Measurements from ENCODE around the gene CNGB1. TPM values are rescaled to one million over a fixed set of nuclear protein-coding genes. Genes with fewer than 3 reads are reported as not detected.
A peak's percentile ranks its signal among the peaks of the same experiment; 100 is the strongest.
"Not testable (repeated sequence)": the region's sequence is repeated elsewhere in the genome, so short reads cannot be mapped to it uniquely, and the experiment has no call there.

CNGB1 gene
- total and polyA plus RNA-seq, 4 donors, result not detected

DNA sequence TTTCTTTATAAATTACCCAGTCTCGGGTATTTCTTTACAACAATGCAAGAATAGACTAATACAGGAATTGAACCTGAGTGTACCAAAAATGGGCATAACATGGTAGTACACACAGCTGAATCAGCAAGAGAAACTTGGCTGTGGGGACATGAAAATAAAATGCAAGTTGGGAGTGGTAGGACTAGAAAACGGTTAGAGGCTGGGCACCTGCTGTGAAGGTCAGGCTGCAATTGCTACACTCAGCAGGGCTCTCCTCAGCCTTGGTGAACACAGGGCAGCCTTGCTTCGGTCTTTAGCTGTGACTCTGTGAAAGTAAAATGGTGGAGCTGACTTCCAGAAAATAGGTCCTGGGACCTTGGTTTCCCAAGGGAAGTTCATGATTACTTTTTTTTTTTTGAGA, 45.6 kb downstream of the CNGB1 start:
- no peak overlapping the region for H3K4me3 ChIP-seq (ENCODE audit: low read length in 2 of 2)
- H3K4me1 ChIP-seq (ENCODE audit: control insufficient read depth in 1 of 2, insufficient read depth in 2 of 2, low read length in 2 of 2), result no peaks in the 10 kb centered on the region
- H3K27ac ChIP-seq (ENCODE audit: low read depth in 1 of 2, low read length in 2 of 2), result no peak overlapping the region
- H3K27me3 ChIP-seq (ENCODE audit: control insufficient read depth in 1 of 2, insufficient read depth in 2 of 2, low read length in 1 of 2), result no peaks in the 10 kb centered on the region
- no peaks in the 10 kb centered on the region for H3K36me3 ChIP-seq (ENCODE audit: control insufficient read depth in 1 of 2, insufficient read depth in 2 of 2, low read length in 1 of 2)
- H3K9me3 ChIP-seq (ENCODE audit: control insufficient read depth, low read length), result no peaks in the 10 kb centered on the region
- no peak for DNase-seq
- no peak for ATAC-seq (ENCODE audit: low FRiP score)
- WGBS, 2 donors, result 63 to 67% methylated on average over 3 of the region's 3 CpGs
- intact Hi-C loops (cut with DNase I), result no loop called here

GRCh38 chr16:57924514-57924913, 46.4 kb downstream of the CNGB1 start:
- Histone ChIP-seq H3K9me3 (ENCODE audit: control insufficient read depth, low read length) (no peaks in the 10 kb centered on the region), H3K36me3 (ENCODE audit: control insufficient read depth in 1 of 2, insufficient read depth in 2 of 2, low read length in 1 of 2) (no peaks in the 10 kb centered on the region), H3K4me1 (ENCODE audit: control insufficient read depth in 1 of 2, insufficient read depth in 2 of 2, low read length in 2 of 2) (no peaks in the 10 kb centered on the region), H3K27ac (ENCODE audit: low read depth in 1 of 2, low read length in 2 of 2) (no peak overlapping the region), H3K4me3 (ENCODE audit: low read length in 2 of 2) (no peak overlapping the region), H3K27me3 (ENCODE audit: control insufficient read depth in 1 of 2, insufficient read depth in 2 of 2, low read length in 1 of 2) (no peaks in the 10 kb centered on the region)
- WGBS, 2 donors, result 80 to 86% methylated on average over 6 of the region's 6 CpGs
- intact Hi-C loops (cut with DNase I), result no loop called here
- ATAC-seq (ENCODE audit: low FRiP score), result no peak
- no peak for DNase-seq

GRCh38 chr16:57923841-57924240, 47.1 kb downstream of the CNGB1 start:
- WGBS, 2 donors, result 96 to 98% methylated on average over 2 of the region's 2 CpGs
- intact Hi-C loops (cut with DNase I), result no loop called here

GRCh38 chr16:57923418-57923817, 47.5 kb downstream of the CNGB1 start:
- Histone ChIP-seq H3K27ac (ENCODE audit: low read depth in 1 of 2, low read length in 2 of 2) (no peak overlapping the region), H3K4me3 (ENCODE audit: low read length in 2 of 2) (no peak overlapping the region), H3K9me3 (ENCODE audit: control insufficient read depth, low read length) (no peaks in the 10 kb centered on the region), H3K27me3 (ENCODE audit: control insufficient read depth in 1 of 2, insufficient read depth in 2 of 2, low read length in 1 of 2) (no peaks in the 10 kb centered on the region), H3K4me1 (ENCODE audit: control insufficient read depth in 1 of 2, insufficient read depth in 2 of 2, low read length in 2 of 2) (no peaks in the 10 kb centered on the region), H3K36me3 (ENCODE audit: control insufficient read depth in 1 of 2, insufficient read depth in 2 of 2, low read length in 1 of 2) (no peaks in the 10 kb centered on the region)
- intact Hi-C loops (cut with DNase I), result no loop called here
- DNase-seq (no peak), ATAC-seq (ENCODE audit: low FRiP score) (no peak)
- WGBS, 2 donors, result 87 to 100% methylated on average over 2 of the region's 2 CpGs

More at GRCh38 chr16:57923841-57924240, 47.1 kb downstream of the CNGB1 start:
- H3K4me1 ChIP-seq (ENCODE audit: control insufficient read depth in 1 of 2, insufficient read depth in 2 of 2, low read length in 2 of 2), result no peaks in the 10 kb centered on the region
- H3K4me3 ChIP-seq (ENCODE audit: low read length in 2 of 2), result no peak overlapping the region
- DNase-seq (no peak), ATAC-seq (ENCODE audit: low FRiP score) (no peak)
- H3K27ac ChIP-seq (ENCODE audit: low read depth in 1 of 2, low read length in 2 of 2), result no peak overlapping the region
- no peaks in the 10 kb centered on the region for H3K36me3 ChIP-seq (ENCODE audit: control insufficient read depth in 1 of 2, insufficient read depth in 2 of 2, low read length in 1 of 2)
- H3K27me3 ChIP-seq (ENCODE audit: control insufficient read depth in 1 of 2, insufficient read depth in 2 of 2, low read length in 1 of 2), result no peaks in the 10 kb centered on the region
- no peaks in the 10 kb centered on the region for H3K9me3 ChIP-seq (ENCODE audit: control insufficient read depth, low read length)

DNA sequence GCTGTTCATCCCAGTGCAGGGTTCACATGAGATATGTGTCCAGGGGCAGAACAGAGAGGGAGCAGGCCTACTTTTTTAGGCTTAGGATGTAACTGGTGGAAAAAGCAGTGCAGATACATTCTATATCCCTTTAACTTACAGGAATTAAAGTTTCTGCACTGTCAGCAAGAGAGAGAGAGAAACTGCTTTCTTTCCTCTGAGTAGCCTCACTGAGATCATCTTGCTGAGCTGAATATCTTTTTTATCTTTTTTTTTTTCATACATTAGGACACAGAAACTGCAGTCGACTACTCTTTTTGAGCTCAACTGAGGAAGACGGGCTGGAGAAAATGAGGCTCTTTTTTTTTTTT, 50.1 kb downstream of the CNGB1 start:
- 77 to 86% methylated on average over 2 of the region's 2 CpGs for WGBS, 2 donors
- Histone ChIP-seq H3K9me3 (ENCODE audit: control insufficient read depth, low read length) (no peaks in the 10 kb centered on the region), H3K4me3 (ENCODE audit: low read length in 2 of 2) (no peak overlapping the region), H3K27ac (ENCODE audit: low read depth in 1 of 2, low read length in 2 of 2) (no peak overlapping the region), H3K36me3 (ENCODE audit: control insufficient read depth in 1 of 2, insufficient read depth in 2 of 2, low read length in 1 of 2) (no peaks in the 10 kb centered on the region), H3K27me3 (ENCODE audit: control insufficient read depth in 1 of 2, insufficient read depth in 2 of 2, low read length in 1 of 2) (no peaks in the 10 kb centered on the region), H3K4me1 (ENCODE audit: control insufficient read depth in 1 of 2, insufficient read depth in 2 of 2, low read length in 2 of 2) (no peaks in the 10 kb centered on the region)
- ATAC-seq (ENCODE audit: low FRiP score) (no peak), DNase-seq (no peak)
- intact Hi-C loops (cut with DNase I), result no loop called here

DNA sequence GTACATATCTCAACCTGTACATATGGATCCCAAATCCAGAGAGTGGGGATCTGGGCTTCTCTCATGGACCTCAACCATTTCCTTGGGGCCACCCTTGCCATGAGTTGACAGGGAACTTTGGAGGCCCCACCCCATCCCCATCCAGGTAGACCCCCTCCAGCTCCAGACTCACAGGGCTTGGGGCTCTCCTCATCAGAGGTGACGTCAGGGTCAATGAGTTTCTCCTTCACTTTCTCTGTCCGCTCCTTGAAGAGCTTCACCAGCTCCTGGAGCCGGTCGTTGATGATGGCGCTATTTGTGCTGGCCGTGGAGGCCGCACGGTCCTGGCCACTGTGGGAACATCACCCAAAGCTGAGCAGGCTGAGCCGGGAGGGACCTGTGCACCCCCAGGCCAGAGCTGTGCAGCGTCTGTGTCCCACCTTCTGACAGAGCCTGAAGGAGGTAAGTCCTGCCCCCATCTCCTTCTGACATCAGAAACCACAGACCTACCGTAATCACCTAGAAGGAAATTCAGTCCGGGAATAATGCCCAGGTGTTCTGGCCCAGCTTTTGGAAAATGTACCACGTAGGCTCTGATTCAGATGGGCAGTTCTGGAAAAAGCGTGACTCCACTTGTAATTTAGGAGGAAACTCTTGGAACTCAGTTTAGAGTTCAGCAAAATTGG, 50.6 kb downstream of the CNGB1 start:
- ATAC-seq (ENCODE audit: low FRiP score) (peak; percentile 23), DNase-seq (no peak)
- intact Hi-C loops (cut with DNase I), result no loop called here
- no peaks in the 10 kb centered on the region for H3K36me3 ChIP-seq (ENCODE audit: control insufficient read depth in 1 of 2, insufficient read depth in 2 of 2, low read length in 1 of 2)
- H3K27ac ChIP-seq (ENCODE audit: low read depth in 1 of 2, low read length in 2 of 2), result no peak overlapping the region
- H3K27me3 ChIP-seq (ENCODE audit: control insufficient read depth in 1 of 2, insufficient read depth in 2 of 2, low read length in 1 of 2), result no peaks in the 10 kb centered on the region
- H3K9me3 ChIP-seq (ENCODE audit: control insufficient read depth, low read length), result no peaks in the 10 kb centered on the region
- no peak overlapping the region for H3K4me3 ChIP-seq (ENCODE audit: low read length in 2 of 2)
- 83 to 85% methylated on average over 14 of the region's 14 CpGs for WGBS, 2 donors
- H3K4me1 ChIP-seq (ENCODE audit: control insufficient read depth in 1 of 2, insufficient read depth in 2 of 2, low read length in 2 of 2), result no peaks in the 10 kb centered on the region

DNA sequence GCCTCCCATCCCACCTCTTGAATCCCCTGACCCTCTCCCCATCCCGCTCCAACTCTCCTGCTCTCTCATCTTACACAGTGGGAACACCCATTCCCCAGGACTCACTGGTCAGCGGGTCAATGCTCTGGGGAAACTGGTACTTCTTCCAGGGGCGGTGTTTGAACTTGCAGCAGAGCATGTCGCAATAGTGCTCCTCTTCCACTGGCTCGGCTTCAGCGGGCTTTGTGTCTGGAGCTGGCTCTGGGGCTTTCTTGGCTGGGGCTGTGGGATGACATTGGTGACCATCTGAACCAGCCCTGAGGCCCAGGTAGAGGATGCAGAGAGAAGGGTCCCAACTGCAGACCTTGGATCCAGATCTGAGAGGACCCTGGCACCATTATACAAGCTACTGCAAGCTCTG, 51.9 kb downstream of the CNGB1 start:
- 94 to 96% methylated on average over 6 of the region's 6 CpGs for WGBS, 2 donors
- no peaks in the 10 kb centered on the region for H3K4me1 ChIP-seq (ENCODE audit: control insufficient read depth in 1 of 2, insufficient read depth in 2 of 2, low read length in 2 of 2)
- intact Hi-C loops (cut with DNase I), result no loop called here
- no peak overlapping the region for H3K4me3 ChIP-seq (ENCODE audit: low read length in 2 of 2)
- ATAC-seq (ENCODE audit: low FRiP score) (no peak), DNase-seq (no peak)
- H3K27me3 ChIP-seq (ENCODE audit: control insufficient read depth in 1 of 2, insufficient read depth in 2 of 2, low read length in 1 of 2), result no peaks in the 10 kb centered on the region
- H3K27ac ChIP-seq (ENCODE audit: low read depth in 1 of 2, low read length in 2 of 2), result no peak overlapping the region
- H3K36me3 ChIP-seq (ENCODE audit: control insufficient read depth in 1 of 2, insufficient read depth in 2 of 2, low read length in 1 of 2), result no peaks in the 10 kb centered on the region
- H3K9me3 ChIP-seq (ENCODE audit: control insufficient read depth, low read length), result no peaks in the 10 kb centered on the region

DNA sequence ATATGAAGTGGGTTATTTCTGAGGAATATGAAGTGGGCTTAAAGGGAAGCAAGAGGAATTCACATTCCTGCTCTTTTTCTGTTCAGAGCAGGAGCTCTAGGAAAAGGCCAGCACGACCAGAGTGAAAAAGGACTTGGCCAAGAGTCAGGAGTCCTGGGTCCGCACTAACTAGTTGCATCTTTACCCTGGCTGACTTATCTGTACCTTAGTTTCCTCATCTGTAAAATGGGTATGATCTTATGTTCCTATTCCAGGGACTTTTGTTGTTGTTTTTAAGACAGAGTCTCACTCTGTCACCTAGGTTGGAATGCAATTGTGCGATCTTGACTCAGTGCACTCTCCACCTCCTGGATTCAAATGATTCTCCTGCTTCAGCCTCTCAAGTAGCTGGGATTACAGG, 52.5 kb downstream of the CNGB1 start:
- no peak for ATAC-seq (ENCODE audit: low FRiP score)
- Histone ChIP-seq H3K4me3 (ENCODE audit: low read length in 2 of 2) (no peak overlapping the region), H3K27ac (ENCODE audit: low read depth in 1 of 2, low read length in 2 of 2) (no peak overlapping the region), H3K9me3 (ENCODE audit: control insufficient read depth, low read length) (no peaks in the 10 kb centered on the region), H3K27me3 (ENCODE audit: control insufficient read depth in 1 of 2, insufficient read depth in 2 of 2, low read length in 1 of 2) (no peaks in the 10 kb centered on the region), H3K4me1 (ENCODE audit: control insufficient read depth in 1 of 2, insufficient read depth in 2 of 2, low read length in 2 of 2) (no peaks in the 10 kb centered on the region), H3K36me3 (ENCODE audit: control insufficient read depth in 1 of 2, insufficient read depth in 2 of 2, low read length in 1 of 2) (no peaks in the 10 kb centered on the region)
- intact Hi-C loops (cut with DNase I), result no loop called here
- no peak for DNase-seq
- WGBS, 2 donors, result 76 to 79% methylated on average over 3 of the region's 3 CpGs

DNA sequence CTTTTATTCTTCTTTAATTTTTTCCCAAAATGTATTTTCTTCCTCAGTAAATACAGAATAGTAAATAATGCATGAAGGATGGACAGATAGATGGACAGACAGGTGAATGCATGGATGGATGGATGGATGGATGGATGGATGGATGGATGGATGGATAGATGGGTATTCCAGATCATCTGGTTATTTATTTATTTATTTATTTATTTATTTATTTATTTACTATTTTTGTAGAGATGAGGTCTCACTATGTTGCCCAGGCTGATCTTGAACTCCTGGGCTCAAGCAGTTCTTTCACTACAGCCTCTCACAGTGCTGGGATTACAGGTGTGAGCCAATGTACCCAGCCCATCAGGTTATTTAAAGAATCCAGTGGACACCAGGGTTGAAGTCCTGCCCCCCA, 53.0 kb downstream of the CNGB1 start:
- H3K4me3 ChIP-seq (ENCODE audit: low read length in 2 of 2); H3K9me3 ChIP-seq (ENCODE audit: control insufficient read depth, low read length); H3K4me1 ChIP-seq (ENCODE audit: control insufficient read depth in 1 of 2, insufficient read depth in 2 of 2, low read length in 2 of 2); H3K36me3 ChIP-seq (ENCODE audit: control insufficient read depth in 1 of 2, insufficient read depth in 2 of 2, low read length in 1 of 2); ATAC-seq (ENCODE audit: low FRiP score); DNase-seq; H3K27me3 ChIP-seq (ENCODE audit: control insufficient read depth in 1 of 2, insufficient read depth in 2 of 2, low read length in 1 of 2); intact Hi-C loops (cut with DNase I); H3K27ac ChIP-seq (ENCODE audit: low read depth in 1 of 2, low read length in 2 of 2): not testable (repeated sequence)

Measured in aorta (tissue), 5 donors.